ENCODE measurements around the gene SPAG16. TPM values are rescaled to one million over a fixed set of nuclear protein-coding genes. Genes with fewer than 3 reads are reported as not detected.

Gene SPAG16
- total RNA-seq, 2 donors from 2014 or later: 8.2 to 9.0 TPM

- no peak overlapping the region for H3K27ac Mint-ChIP-seq
- H3K27me3 Mint-ChIP-seq (ENCODE audit: low read depth): no peaks in the 10 kb centered on the region
- H3K4me3 Mint-ChIP-seq: no peak overlapping the region
- DNase-seq (no peak), ATAC-seq (replicated peaks in 1 of 2) (no peak)
- H3K36me3 Mint-ChIP-seq (ENCODE audit: insufficient read depth in 2 of 2): no peaks in the 10 kb centered on the region
- no peaks in the 10 kb centered on the region for H3K9me3 Mint-ChIP-seq
- H3K4me1 Mint-ChIP-seq (ENCODE audit: low read depth): no peaks in the 10 kb centered on the region
These were observed 261.8 kb downstream of the SPAG16 start for GRCh38 chr2:213545964-213546475.

- H3K9me3 Mint-ChIP-seq: peaks cover 6 to 7% of the 10 kb centered on the region in 2 donors
- H3K36me3 Mint-ChIP-seq (ENCODE audit: insufficient read depth in 2 of 2): no peaks in the 10 kb centered on the region
- H3K27ac Mint-ChIP-seq: no peak overlapping the region
- no peaks in the 10 kb centered on the region for H3K4me1 Mint-ChIP-seq (ENCODE audit: low read depth)
- H3K4me3 Mint-ChIP-seq: no peak overlapping the region
- no peaks in the 10 kb centered on the region for H3K27me3 Mint-ChIP-seq (ENCODE audit: low read depth)
- no peak for DNase-seq
- no peak for ATAC-seq (replicated peaks in 1 of 2)
These were observed 267.3 kb downstream of the SPAG16 start for GRCh38 chr2:213551526-213551925.

GRCh38 chr2:213559053-213559452, 274.8 kb downstream of the SPAG16 start:
- H3K27ac Mint-ChIP-seq: no peak overlapping the region
- H3K4me1 Mint-ChIP-seq (ENCODE audit: low read depth): no peaks in the 10 kb centered on the region
- H3K9me3 Mint-ChIP-seq: peaks cover 3 to 4% of the 10 kb centered on the region in 2 donors
- H3K27me3 Mint-ChIP-seq (ENCODE audit: low read depth): no peaks in the 10 kb centered on the region
- H3K4me3 Mint-ChIP-seq: no peak overlapping the region
- ATAC-seq (replicated peaks in 1 of 2) (no peak), DNase-seq (no peak)
- no peaks in the 10 kb centered on the region for H3K36me3 Mint-ChIP-seq (ENCODE audit: insufficient read depth in 2 of 2)

- H3K36me3 Mint-ChIP-seq (ENCODE audit: insufficient read depth in 2 of 2): no peaks in the 10 kb centered on the region
- H3K4me3 Mint-ChIP-seq: no peak overlapping the region
- ATAC-seq (replicated peaks in 1 of 2): no peak
- no peaks in the 10 kb centered on the region for H3K4me1 Mint-ChIP-seq (ENCODE audit: low read depth)
- DNase-seq: no peak
- no peaks in the 10 kb centered on the region for H3K27me3 Mint-ChIP-seq (ENCODE audit: low read depth)
- H3K9me3 Mint-ChIP-seq: peaks cover 4% of the 10 kb centered on the region in 2 donors
- H3K27ac Mint-ChIP-seq: no peak overlapping the region
These were observed 277.5 kb downstream of the SPAG16 start for GRCh38 chr2:213561759-213562158.

GRCh38 chr2:213562539-213563180, 278.4 kb downstream of the SPAG16 start:
- no peaks in the 10 kb centered on the region for H3K27me3 Mint-ChIP-seq (ENCODE audit: low read depth)
- no peak for ATAC-seq (replicated peaks in 1 of 2)
- no peaks in the 10 kb centered on the region for H3K4me1 Mint-ChIP-seq (ENCODE audit: low read depth)
- H3K36me3 Mint-ChIP-seq (ENCODE audit: insufficient read depth in 2 of 2): no peaks in the 10 kb centered on the region
- H3K9me3 Mint-ChIP-seq: peaks cover 4% of the 10 kb centered on the region in 2 donors
- no peak for DNase-seq
- H3K4me3 Mint-ChIP-seq: no peak overlapping the region
- no peak overlapping the region for H3K27ac Mint-ChIP-seq

GRCh38 chr2:213566846-213567245, 282.6 kb downstream of the SPAG16 start:
- Mint-ChIP-seq H3K27me3 (ENCODE audit: low read depth) (no peaks in the 10 kb centered on the region), H3K36me3 (ENCODE audit: insufficient read depth in 2 of 2) (no peaks in the 10 kb centered on the region), H3K4me3 (no peak overlapping the region), H3K9me3 (peaks cover 4% of the 10 kb centered on the region in 2 donors), H3K27ac (no peak overlapping the region), H3K4me1 (ENCODE audit: low read depth) (no peaks in the 10 kb centered on the region)
- DNase-seq (no peak), ATAC-seq (replicated peaks in 1 of 2) (no peak)

GRCh38 chr2:213609570-213610170, 325.4 kb downstream of the SPAG16 start:
- H3K4me3 Mint-ChIP-seq: no peak overlapping the region
- H3K27ac Mint-ChIP-seq: no peak overlapping the region
- ATAC-seq (replicated peaks in 1 of 2): no peak
- H3K27me3 Mint-ChIP-seq (ENCODE audit: low read depth): no peaks in the 10 kb centered on the region
- no peaks in the 10 kb centered on the region for H3K4me1 Mint-ChIP-seq (ENCODE audit: low read depth)
- no peaks in the 10 kb centered on the region for H3K36me3 Mint-ChIP-seq (ENCODE audit: insufficient read depth in 2 of 2)
- DNase-seq: no peak
- peaks cover 0 to 2% of the 10 kb centered on the region in 2 donors for H3K9me3 Mint-ChIP-seq

GRCh38 chr2:213627054-213627710, 342.9 kb downstream of the SPAG16 start:
- ATAC-seq (replicated peaks in 1 of 2): no peak

GRCh38 chr2:213627835-213628460, 343.7 kb downstream of the SPAG16 start:
- H3K4me3 Mint-ChIP-seq: no peak overlapping the region
- H3K36me3 Mint-ChIP-seq (ENCODE audit: insufficient read depth in 2 of 2): no peaks in the 10 kb centered on the region
- peaks cover 2 to 5% of the 10 kb centered on the region in 2 donors for H3K9me3 Mint-ChIP-seq
- no peaks in the 10 kb centered on the region for H3K4me1 Mint-ChIP-seq (ENCODE audit: low read depth)
- no peak overlapping the region for H3K27ac Mint-ChIP-seq
- no peak for ATAC-seq (replicated peaks in 1 of 2)
- H3K27me3 Mint-ChIP-seq (ENCODE audit: low read depth): no peaks in the 10 kb centered on the region
- no peak for DNase-seq

More at GRCh38 chr2:213627054-213627710, 342.9 kb downstream of the SPAG16 start:
- no peak overlapping the region for H3K27ac Mint-ChIP-seq
- no peaks in the 10 kb centered on the region for H3K9me3 Mint-ChIP-seq
- no peaks in the 10 kb centered on the region for H3K27me3 Mint-ChIP-seq (ENCODE audit: low read depth)
- no peaks in the 10 kb centered on the region for H3K36me3 Mint-ChIP-seq (ENCODE audit: insufficient read depth in 2 of 2)
- H3K4me3 Mint-ChIP-seq: no peak overlapping the region
- DNase-seq: no peak
- no peaks in the 10 kb centered on the region for H3K4me1 Mint-ChIP-seq (ENCODE audit: low read depth)

GRCh38 chr2:213640738-213641425, 356.6 kb downstream of the SPAG16 start:
- Mint-ChIP-seq H3K4me3 (no peak overlapping the region), H3K27ac (no peak overlapping the region), H3K9me3 (peaks cover 5 to 6% of the 10 kb centered on the region in 2 donors), H3K27me3 (ENCODE audit: low read depth) (no peaks in the 10 kb centered on the region), H3K4me1 (ENCODE audit: low read depth) (no peaks in the 10 kb centered on the region), H3K36me3 (ENCODE audit: insufficient read depth in 2 of 2) (peaks cover 0 to 2% of the 10 kb centered on the region in 2 donors)
- ATAC-seq (replicated peaks in 1 of 2) (no peak), DNase-seq (no peak)

- no peaks in the 10 kb centered on the region for H3K27me3 Mint-ChIP-seq (ENCODE audit: low read depth)
- no peak overlapping the region for H3K4me3 Mint-ChIP-seq
- no peak overlapping the region for H3K27ac Mint-ChIP-seq
- DNase-seq (no peak), ATAC-seq (replicated peaks in 1 of 2) (no peak)
- H3K9me3 Mint-ChIP-seq: peaks cover 2 to 5% of the 10 kb centered on the region in 2 donors
- no peaks in the 10 kb centered on the region for H3K4me1 Mint-ChIP-seq (ENCODE audit: low read depth)
- H3K36me3 Mint-ChIP-seq (ENCODE audit: insufficient read depth in 2 of 2): peaks cover 0 to 2% of the 10 kb centered on the region in 2 donors
These were observed 360.7 kb downstream of the SPAG16 start for GRCh38 chr2:213644926-213645325.

- H3K36me3 Mint-ChIP-seq (ENCODE audit: insufficient read depth in 2 of 2): no peaks in the 10 kb centered on the region
- ATAC-seq (replicated peaks in 1 of 2): no peak
- no peaks in the 10 kb centered on the region for H3K27me3 Mint-ChIP-seq (ENCODE audit: low read depth)
- DNase-seq: no peak
- no peak overlapping the region for H3K27ac Mint-ChIP-seq
- no peak overlapping the region for H3K4me3 Mint-ChIP-seq
- peaks cover 2 to 3% of the 10 kb centered on the region in 2 donors for H3K9me3 Mint-ChIP-seq
- no peaks in the 10 kb centered on the region for H3K4me1 Mint-ChIP-seq (ENCODE audit: low read depth)
These were observed 364.9 kb downstream of the SPAG16 start for GRCh38 chr2:213649176-213649575.
